Measurements from ENCODE around the gene FXYD5. TPM values are rescaled to one million over a fixed set of nuclear protein-coding genes. Genes with fewer than 3 reads are reported as not detected.

FXYD5 gene
- total and polyA plus RNA-seq, 9 of the 15 experiments (the other 6 are each of a cell fraction or from before 2014, with no cell fraction given) = 104 to 537 (median 174) TPM

- TF ChIP-seq IRF1 (CRISPR knock-in tag; IDR thresholded peaks at IDR 0.05; ENCODE audit: borderline replicate concordance) (no peak), SNRNP70 (optimal IDR thresholded peaks at IDR 0.05; ENCODE audit: low read depth, low read length) (no peak), MAFK (IDR thresholded peaks at IDR 0.05; ENCODE audit: low read length) (no peak), ETS1 (conservative IDR thresholded peaks at IDR 0.05; ENCODE audit: control insufficient read depth, low read depth, low read length) (no peak), GTF2B (IDR thresholded peaks at IDR 0.05; ENCODE audit: extremely low read depth, insufficient read length) (no peak), ZNF347 (CRISPR knock-in tag; IDR thresholded peaks at IDR 0.05; ENCODE audit: low read depth) (no peak), TRIM28 (IDR thresholded peaks at IDR 0.05) (peak; percentile 74; the same call in 1 of the 2 replicates), TOE1 (IDR thresholded peaks at IDR 0.05; ENCODE audit: borderline replicate concordance) (no peak), TOE1 (CRISPR knock-in tag; IDR thresholded peaks at IDR 0.05; ENCODE audit: borderline replicate concordance, low read depth) (no peak), ZFP36 (IDR thresholded peaks at IDR 0.05; ENCODE audit: low read depth, low read length, partially characterized antibody) (peak; percentile 76), ZNF232 (CRISPR knock-in tag; IDR thresholded peaks at IDR 0.05) (no peak), CREM (IDR thresholded peaks at IDR 0.05; ENCODE audit: low read depth) (no peak), MTF1 (CRISPR knock-in tag; IDR thresholded peaks at IDR 0.05; ENCODE audit: borderline replicate concordance) (no peak), MAX (CRISPR knock-in tag; IDR thresholded peaks at IDR 0.05) (no peak), HLTF (IDR thresholded peaks at IDR 0.05) (peak; percentile 61; the same call in 1 of the 2 replicates), TRIM24 (IDR thresholded peaks at IDR 0.05) (peak in 1 of 2 experiments; percentile 56; a peak in 1 of 4 replicates), ZNF785 (CRISPR knock-in tag; IDR thresholded peaks at IDR 0.05) (no peak), SRSF3 (IDR thresholded peaks at IDR 0.05; ENCODE audit: insufficient read depth, low read length) (no peak), UBTF (IDR thresholded peaks at IDR 0.05; ENCODE audit: borderline replicate concordance in 1 of 2, low read depth in 2 of 2, low read length in 2 of 2) (no peak), ZFP91 (CRISPR knock-in tag; IDR thresholded peaks at IDR 0.05) (no peak)
Observed at GRCh38 chr19:35177377-35178274, 23.1 kb downstream of the FXYD5 start (continued).
